AG08395 (cell line): ENCODE measurements around the gene DEPDC1B.
A peak's percentile ranks its signal among the peaks of the same experiment; 100 is the strongest.
"Not testable (repeated sequence)": the region's sequence is repeated elsewhere in the genome, so short reads cannot be mapped to it uniquely, and the experiment has no call there.

Experiments used
- DNase-seq: peaks from one replicate; pipeline ENCODE4 v3.0.0; 2012; ENCODE audit warnings: mixed read lengths, low spot score

The DEPDC1B gene

DNA sequence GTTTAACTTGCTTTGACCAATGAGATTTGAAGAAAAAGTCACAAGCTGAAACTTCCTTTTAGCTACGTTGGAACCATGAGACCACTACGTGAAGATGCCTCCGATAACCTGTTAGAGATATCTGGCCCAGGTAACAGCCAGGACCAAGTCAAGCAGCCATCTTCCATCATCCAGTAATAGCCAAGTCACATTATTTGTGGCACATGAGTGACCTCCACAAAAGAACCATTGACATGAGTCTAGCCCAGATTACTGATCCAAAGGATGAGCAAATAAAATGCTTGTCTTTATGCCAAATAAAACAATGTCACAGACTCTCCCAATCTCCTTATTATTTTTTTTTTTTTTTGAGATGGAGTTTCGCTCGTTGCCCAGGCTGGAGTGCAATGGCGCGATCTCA, 1.6 kb downstream of the DEPDC1B start:
- no peak for DNase-seq

DNA sequence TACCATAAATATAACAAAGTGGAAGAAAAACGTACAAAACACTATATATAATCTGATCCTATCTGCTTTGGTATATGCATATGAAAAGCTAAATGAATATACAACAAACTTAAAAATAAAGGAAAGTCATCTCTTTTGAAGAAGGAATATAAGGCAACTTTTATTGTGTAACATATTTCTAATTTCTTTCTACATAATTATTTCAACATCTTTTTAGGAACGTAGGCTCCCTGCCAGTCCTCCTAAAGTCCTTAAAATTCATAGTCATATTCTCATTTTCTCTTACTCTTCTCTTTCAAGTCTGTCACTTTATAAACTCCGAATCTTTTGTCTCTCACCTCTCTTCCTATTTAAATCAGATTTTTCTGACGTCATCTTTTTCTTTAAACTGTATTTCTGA, 9.6 kb downstream of the DEPDC1B start:
- DNase-seq = no peak

DNA sequence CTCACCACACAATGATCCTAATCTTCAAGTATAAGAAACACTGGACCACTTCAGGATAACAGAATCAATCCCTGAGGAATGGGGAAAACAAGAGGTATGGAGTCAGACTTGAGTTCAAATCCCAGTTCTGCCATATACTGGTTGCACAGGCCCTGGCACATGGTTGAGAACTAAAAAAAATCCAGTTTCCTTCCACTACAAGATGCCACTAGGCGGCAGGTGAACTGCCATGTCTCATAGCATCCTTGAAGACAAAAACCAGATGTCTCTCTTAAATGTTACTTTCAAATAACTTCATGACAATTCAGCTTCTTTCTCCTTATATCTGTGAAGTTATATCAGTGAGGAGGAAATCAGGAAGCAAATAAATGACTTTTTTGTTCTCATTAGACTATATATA, 11.0 kb downstream of the DEPDC1B start:
- no peak for DNase-seq

DNA sequence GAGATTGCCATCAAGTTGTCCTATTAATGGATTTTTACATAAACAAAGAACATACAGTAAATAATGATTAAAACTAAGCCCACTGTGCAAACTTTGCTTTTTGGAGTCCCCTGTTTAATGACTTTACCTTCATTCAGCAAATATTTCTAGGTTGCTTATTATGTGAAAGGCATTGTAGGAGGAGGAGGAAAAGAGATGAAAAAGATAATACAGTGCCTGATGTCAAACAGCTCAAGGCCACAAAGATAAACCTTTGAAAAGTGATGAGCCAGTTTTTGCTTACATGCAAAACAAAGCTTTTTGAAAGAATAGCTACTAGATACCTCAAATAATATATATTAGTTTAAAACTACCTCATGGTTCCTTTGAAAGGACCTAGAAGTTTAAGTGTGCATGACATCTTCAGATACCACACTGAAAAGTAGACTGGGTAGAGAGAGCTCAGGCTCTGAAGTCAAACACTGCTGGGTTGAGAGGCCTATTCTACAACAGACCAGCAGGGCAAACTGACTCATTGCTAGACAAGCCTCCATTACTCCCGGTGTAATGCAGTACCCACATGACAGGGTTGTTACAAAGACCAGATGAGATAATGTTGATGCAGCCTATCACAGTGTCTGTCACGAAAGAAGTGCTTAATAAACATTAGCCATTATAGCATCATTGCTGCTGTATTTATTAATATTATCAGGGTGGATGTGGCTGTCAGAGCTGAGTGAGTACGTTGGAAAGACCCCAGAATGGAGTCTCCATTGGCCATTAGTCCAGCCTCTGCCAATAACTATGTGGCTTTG, 11.8 kb downstream of the DEPDC1B start:
- DNase-seq = peak; percentile 57

DNA sequence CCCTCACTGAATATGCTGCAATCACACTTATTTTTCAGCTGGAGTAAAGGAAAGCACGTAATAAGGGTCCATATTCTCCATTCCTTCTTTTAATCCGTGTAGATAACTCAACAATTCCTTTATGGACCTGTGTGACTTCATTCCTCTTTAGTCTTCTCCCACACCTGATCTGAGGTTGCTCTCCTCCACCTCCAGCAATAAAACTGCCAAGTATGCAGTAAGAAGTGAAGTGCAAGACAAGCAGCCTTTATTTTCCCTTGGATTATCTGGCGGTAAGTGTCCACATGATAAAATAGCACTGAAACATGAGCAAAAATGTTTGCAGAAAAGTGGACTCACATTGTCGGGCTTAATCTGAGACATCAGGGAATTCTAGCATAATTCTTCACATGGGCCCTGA, 13.8 kb downstream of the DEPDC1B start:
- no peak for DNase-seq

DNA sequence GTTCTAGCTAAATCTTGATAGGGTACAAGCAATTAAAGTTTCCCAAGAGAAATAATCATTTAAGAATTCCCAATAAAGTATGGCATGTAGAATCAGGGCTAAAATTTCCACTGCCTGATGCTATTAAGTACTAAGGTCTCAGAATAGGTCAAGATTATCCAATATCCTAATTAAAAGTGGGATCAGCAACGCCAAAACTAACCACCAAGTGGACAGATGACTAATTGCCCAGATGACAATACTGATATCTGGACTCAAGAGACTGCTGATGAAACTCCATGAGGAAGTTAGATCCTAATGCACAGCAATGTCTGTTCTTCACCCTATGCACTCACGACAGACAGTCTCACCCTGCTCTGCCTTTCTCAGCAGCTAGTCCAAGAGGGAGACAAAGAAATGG, 14.3 kb downstream of the DEPDC1B start:
- DNase-seq = no peak

DNA sequence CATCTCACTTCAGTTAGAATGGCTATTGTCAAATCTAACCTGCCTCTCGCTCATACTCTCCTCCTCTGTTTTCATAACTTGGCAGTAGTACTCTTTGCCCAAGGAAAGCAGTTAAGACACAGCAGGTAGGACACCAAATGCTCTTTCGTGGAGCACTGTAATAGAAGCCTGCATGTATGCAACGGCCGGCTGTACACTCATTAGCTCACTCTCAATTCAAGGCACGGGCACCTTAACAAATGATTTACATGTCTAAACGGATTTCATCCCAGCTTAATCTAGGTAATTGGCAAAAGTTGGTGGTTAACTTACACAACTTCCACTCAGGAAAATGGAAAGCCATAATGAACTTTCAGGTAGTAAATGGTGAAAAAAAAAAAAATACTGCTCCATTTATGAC, 14.9 kb downstream of the DEPDC1B start:
- DNase-seq = no peak

DNA sequence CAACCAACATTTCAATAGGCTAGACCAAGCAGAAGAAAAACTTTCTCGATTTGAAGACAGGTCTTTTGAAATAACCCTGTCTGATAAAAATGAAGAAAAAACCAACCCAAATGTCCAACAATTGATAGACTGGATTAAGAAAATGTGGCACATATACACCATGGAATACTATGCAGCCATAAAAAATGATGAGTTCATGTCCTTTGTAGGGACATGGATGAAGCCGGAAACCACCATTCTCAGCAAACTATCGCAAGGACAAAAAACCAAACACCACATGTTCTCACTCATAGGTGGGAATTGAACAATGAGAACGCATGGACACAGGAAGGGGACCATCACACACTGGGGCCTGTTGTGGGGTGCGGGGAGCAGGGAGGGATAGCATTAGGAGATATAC, 18.0 kb downstream of the DEPDC1B start:
- not testable (repeated sequence) for DNase-seq

DNA sequence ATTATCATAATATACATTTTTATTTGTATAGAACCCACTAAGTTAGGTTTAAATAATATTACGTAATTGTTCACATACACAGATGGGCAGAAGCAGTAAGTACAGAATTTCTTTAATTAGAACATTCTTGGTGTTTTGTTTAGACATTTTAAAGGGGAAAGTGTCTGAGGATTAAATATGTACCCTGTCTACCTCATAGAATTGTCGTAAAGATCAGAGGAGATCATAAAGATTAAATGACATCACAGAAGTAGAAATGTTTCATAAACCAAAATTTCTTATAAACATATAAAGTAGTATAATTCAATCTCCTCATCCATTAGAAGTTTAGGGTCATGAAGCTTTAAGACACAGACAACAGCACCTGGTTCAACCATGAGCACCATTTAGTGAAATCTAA, 20.1 kb downstream of the DEPDC1B start:
- no peak for DNase-seq

DNA sequence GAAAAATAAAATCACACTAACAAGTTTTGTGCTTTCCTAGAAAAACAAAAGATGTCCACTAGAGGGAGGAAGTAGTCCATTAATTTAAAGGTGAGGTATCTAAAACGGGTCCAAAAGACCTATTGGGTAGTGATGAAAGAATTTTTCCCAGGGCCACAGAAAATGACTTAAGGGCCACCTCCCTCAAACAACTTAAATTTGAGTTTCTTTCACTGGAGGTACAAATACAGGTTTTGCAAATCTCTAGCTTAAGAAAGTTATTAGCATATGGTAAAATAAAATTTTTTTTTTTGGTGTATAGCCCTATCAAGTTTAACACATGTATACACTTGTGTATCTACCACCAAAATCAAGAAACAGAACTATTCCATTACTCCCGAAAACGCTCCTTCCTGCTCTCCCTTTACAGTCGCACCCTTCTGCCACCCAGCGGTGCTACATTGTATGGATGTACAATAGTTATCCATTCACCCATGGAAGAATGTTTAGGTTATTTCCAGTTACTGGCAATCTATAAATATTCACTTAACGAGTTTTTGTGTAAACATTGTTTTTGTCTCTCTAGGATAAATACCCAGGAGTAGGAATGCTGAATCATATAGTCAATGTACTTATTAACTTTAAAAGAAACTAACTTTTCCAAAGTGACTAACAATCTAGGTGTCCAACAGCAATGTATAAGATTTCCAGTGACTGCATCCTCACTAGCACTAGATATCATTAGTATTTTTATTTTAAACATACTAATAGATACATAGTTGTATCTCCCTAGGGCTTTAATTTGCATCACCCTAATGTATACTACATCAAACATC, 21.9 kb downstream of the DEPDC1B start:
- DNase-seq = peak; percentile 61

DNA sequence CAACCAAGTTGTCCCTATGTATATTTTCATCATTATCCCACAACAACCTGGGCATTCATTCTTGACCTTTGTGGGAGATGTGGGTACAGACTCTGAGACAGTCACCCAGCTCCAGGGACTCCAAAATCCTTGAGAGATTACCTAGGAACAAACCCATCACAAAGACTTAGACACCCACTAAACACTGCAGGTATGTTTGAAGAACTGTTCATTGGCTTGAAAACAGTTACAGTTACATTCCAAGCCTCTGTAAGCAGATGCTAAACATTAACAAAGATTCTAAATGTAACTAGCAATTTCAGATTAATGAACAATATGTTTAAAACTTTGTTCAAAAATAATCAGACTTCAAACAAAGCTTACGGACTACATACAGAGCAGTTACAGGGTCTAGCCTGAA, 24.7 kb downstream of the DEPDC1B start:
- no peak for DNase-seq

DNA sequence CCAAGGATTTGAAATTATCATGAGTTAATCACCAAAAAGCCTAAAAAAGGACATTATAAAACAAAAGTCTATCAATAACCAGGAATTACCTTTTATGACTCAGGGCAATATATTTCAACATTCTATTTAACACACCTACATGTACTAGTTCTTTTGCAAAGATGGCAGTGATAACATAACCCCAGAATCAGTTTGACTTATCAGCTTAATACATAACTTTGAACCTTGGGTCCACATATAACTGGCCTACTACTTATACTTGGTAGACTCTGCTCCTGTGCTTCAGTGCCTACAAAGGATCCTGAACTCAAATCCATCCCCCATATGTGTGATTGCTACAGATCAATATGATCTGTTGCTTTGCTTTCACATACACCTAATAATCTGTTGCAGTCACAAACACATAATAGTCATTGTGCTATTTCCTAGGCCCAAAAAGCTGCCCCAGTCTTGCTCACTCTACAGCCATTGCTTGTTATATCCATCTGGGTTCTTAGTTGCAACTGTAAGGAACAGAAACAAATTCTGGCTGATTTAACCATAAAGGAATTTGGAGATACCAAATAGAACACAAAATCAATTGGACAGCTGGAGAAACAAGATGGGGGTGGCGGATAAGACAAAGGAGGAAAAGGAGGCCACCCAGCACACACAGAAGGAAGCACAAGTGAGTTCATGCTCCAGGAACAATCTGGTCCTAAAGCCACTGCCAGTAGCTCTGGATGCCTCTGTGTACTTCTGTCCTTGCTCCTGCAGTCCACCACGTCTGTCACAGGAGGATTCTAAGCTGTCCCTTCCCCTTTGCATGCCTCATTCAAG, 25.5 kb downstream of the DEPDC1B start:
- no peak for DNase-seq

DNA sequence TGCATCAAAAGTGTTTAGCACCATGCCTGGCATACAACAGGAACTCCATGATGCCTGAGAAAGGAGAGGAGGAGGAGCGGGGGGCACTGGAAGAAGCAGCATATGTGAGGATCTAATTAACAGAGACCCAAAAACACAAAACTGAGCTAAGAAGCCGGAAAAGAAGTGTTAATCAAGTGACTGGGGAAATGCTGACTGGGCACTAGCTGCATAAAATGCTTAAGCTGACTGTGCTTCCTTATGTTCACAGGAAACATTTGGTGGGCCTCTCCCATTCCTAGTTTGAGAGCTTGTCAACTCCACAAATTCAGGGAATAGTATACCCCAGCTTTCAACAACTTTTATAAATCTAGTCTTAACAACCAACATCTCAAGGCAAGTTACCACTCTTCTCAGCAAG, 26.6 kb downstream of the DEPDC1B start:
- DNase-seq = no peak

DNA sequence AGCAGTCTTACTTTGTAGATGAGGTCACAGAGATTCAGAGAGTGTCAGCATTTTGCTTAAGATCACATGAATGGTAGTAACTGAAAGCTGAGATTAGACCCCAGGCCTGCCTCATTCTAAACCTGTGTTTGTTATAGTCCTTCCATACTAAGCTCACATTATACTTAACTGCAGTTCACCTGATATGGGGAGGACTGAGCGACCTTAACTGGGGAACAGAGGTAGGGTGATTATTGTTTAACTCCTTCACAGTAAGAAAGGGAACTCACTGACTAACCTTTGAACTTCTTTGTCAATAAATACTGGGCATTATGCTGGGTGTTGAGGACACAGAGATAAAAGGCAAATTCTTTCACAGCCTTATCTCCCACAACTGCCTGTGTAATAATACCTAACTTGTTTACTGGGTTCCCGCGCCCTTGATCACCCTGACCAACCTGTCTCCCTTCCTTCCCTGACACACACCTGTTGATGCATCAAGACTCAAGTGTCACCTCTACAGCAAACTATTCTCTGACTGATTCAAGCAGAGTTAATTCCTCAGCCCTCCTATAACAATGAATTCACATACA, 27.2 kb downstream of the DEPDC1B start:
- DNase-seq = no peak

DNA sequence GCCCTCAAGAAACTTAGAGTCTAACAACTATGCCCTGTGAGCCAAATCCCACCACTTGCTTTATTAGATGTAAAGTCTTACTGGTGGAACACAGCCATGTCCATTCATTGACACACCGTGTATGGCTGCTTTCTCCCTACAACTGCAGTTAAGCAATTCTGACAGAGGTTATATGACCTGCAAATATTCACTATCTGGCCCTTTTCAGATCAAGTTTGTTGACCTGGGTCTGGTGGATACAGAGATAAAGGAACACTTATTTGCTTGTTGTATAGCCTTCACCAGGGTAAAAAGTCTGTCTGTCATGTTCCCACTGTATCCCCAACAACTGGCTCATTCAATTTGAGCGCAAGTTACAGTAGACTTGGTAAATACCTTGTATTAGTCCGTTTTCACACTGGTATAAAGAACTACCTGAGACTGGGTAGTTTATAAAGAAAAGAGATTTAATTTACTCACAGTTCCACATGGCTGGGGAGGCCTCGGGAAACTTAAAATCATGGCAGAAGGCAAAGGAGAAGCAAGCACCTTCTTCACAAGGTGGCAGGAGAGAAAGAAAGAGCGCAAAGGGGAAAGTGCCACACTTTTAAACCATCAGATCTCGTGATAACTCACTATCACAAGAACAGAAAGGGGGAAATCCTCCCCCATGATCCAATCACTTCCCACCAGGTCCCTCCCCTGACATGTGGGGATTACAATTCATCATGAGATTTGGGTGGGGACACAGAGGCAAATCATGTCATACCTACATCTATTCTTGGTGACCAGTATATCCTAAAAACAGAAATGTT, 27.9 kb downstream of the DEPDC1B start:
- no peak for DNase-seq

DNA sequence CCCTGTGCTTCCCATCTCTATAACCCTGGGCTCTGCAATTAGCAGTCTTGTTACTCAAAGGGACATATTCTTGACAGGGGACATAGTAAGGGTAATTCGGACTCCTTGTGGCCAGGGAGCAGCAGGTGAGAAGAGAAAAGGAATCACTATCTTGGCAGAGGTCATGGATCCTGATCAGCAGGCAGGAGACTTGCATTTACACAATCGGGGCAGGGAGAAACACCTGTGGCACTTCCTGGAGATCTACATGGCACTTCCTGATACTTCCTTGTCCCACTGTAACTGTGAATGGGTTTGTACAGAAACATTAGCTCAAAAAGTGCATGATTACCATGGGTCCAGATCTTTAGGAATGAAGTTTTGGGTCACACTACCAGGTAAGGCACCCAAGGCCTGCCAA, 29.2 kb downstream of the DEPDC1B start:
- no peak for DNase-seq

DNA sequence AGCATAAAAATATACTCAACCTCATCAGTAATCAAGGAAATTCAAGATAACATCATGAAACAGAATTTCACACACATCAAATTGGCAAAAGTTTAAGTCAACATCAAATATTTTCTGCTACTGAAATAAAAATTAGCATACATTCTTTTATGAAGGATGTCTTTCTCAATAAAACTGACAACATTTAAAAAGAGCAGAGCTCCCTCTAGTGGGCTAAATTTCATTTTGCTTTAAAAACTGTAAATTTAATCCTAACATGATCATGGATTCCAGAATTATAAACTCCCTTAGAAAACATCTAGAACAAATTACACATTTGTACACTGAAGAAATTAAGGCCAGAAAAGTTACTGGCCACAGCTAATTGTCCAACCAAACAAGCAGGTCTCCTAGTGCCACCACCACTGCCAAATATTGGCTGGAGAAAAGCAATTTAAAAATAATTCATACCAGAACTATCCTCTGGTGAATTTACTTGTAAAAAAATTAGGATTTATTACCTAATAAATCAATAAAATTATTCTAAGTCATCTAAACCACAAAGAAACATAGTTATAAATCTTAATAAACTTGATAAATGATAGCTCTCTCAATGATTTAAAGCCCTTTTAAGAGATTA, 31.2 kb downstream of the DEPDC1B start:
- peak; percentile 21 for DNase-seq

DNA sequence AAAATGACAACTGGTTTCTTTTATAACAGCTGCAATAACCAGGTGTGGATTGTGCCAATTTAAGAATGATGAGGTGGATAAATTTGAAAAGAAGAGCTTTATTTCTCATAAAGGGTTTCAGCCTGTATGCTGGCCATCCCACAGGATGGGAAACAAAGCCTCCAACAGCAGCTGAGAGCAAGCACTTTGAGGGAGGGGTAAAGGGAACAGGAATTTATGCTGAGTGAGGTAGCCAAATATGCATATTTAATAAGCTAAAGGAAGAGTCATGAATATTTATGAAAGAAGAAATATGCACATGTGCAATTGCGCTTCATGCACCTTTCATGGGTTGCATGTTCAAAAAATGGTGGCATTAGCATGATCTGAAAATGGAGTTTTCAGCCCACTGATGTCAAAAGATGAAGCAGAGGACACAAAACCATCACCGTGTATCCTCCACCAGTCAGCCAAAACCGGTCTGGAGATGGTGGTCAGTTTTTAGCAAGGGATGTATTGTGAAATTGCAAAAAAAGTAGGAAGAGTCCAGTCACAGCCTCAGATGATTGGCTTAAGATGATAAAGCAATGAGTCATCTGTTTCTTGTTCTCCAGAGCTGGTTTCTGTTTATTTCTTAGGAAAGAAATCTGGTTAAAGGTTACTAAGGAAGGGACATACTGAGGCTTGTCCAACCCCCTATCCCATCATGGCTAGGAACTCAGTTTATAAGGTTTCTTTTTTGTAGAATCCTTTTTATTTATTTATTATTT, 47.9 kb downstream of the DEPDC1B start:
- peak; percentile 89 for DNase-seq

DNA sequence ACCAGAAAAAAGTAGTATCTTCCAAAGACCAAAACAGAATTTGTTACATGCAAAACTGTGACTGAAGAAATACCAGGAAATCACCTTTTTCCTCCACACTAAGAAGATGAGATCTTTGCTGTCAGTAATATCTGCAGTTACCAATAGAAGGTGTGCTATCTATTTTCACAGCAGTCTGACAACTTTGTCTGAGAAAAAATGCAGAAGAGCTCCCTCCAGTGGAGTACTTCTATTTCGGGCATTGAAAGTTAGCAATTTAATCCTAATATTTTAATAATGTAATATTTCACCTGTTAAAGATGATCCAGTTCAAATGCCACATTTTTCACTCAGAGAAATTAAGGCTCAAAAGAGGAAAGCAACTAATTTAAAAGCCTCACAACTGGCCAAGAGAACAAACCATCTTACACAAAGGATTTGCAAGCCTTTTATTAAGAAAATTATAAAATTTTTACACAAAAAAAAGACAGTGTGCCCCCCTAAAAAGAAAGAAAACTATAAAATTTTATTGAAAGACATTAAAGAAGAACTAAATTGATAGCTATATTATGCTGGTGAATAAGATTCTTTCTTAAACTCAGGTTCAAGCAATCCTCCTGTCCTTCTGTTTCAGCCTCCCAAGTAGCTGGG, 50.6 kb downstream of the DEPDC1B start:
- DNase-seq = peak; percentile 47

DNA sequence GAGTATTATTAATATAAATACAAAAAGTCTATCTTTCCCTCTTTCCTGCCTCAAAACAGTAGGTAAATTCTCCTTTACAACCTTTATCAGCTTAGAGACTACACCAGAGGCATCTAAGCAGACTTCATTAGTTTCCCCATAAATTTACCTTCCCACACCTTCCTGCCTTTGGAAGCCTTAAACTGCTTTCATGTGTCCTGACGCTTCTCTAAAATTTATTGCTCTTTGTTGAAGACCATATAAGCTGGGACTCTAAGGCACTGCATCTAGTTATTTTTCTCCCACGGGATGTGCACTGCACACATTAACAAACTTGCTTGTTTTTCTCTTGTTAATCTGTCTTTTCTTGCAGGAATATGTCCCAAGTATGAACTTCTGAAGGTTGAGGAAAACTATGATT, 51.8 kb downstream of the DEPDC1B start:
- DNase-seq = no peak
